Gastroesophageal sphincter (tissue), 4 donors: ENCODE measurements around the gene PRSS22. TPM values are rescaled to one million over a fixed set of nuclear protein-coding genes. Genes with fewer than 3 reads are reported as not detected.

Experiments used
- ATAC-seq: fragments of 150-250 bp; one replicate; pipeline ENCODE4 v1.9.1; 2016; ENCODE audit warnings: mild to moderate bottlenecking, moderate library complexity
- H3K27ac ChIP-seq, 4 donors: fragments of 200-600 bp; sonication (generic) in 3 of 4; 1 replicate in 3 of 4; 2 replicates in 1 of 4; pipeline ENCODE4 v1.5.1; 2016 to 2019
- H3K27me3 ChIP-seq: fragments of 200-600 bp; sonication (generic); one replicate; pipeline ENCODE4 v1.5.1; 2019
- H3K36me3 ChIP-seq, 2 donors: fragments of 200-600 bp; sonication (generic); one replicate each; pipeline ENCODE4 v1.5.1; 2019; ENCODE audit warnings: control low read depth in 1 of 2
- H3K4me1 ChIP-seq, 3 donors: fragments of 200-600 bp; sonication (generic); 1 replicate in 2 of 3; 2 replicates in 1 of 3; pipeline ENCODE4 v1.5.1; 2016 to 2019; ENCODE audit warnings: control low read depth in 2 of 3
- H3K4me3 ChIP-seq, 2 donors: fragments of 200-600 bp; sonication (generic); one replicate each; pipeline ENCODE4 v1.5.1; 2019; ENCODE audit warnings: mild to moderate bottlenecking in 1 of 2, moderate library complexity in 1 of 2
- H3K9me3 ChIP-seq, 3 donors: fragments of 200-600 bp; sonication (generic); one replicate each; pipeline ENCODE4 v1.5.1; 2017 to 2019; ENCODE audit warnings: control low read depth in 2 of 3
- CTCF ChIP-seq, 4 experiments: fragments of 200-600 bp in 2 of 4; fragments of 450-650 bp in 2 of 4; sonication (generic) in 1 of 4; IDR thresholded peaks; one replicate each; pipeline ENCODE4 v1.5.1; 2017 to 2019; ENCODE audit warnings: antibody characterized with exemption in 4 of 4, mild to moderate bottlenecking in 2 of 4, moderate library complexity in 2 of 4
- EP300 ChIP-seq: sonication (generic); formaldehyde crosslinking; IDR thresholded peaks from one replicate; pipeline ENCODE4 v1.6.1; 2017; ENCODE audit warnings: antibody characterized with exemption, mild to moderate bottlenecking
- POLR2A ChIP-seq, 2 donors: fragments of 450-650 bp; IDR thresholded peaks; one replicate each; pipeline ENCODE4 v1.6.1; 2017; ENCODE audit warnings: antibody characterized with exemption in 2 of 2, mild to moderate bottlenecking in 2 of 2, moderate library complexity in 1 of 2
- POLR2AphosphoS5 ChIP-seq: sonication (generic); formaldehyde crosslinking; IDR thresholded peaks from one replicate; pipeline ENCODE4 v1.6.1; 2017; ENCODE audit warnings: antibody characterized with exemption
- WGBS, 2 donors: methylation state at CpG; one replicate each; pipeline ENCODE4 v1.1.5; 2018; ENCODE audit warnings: low coverage in 1 of 2; 5-methylcytosine and 5-hydroxymethylcytosine counted together
- total RNA-seq, 4 donors: library from RNA; depleted of rRNA; stranded (reverse); fragments of >200 nt; gene quantifications; one replicate each; pipeline ENCODE4 v1.1.0, GENCODE V29; 2016

Gene PRSS22
- total RNA-seq, 4 donors from 2014 or later, result 1.0 to 2.7 TPM; not detected in 2

DNA sequence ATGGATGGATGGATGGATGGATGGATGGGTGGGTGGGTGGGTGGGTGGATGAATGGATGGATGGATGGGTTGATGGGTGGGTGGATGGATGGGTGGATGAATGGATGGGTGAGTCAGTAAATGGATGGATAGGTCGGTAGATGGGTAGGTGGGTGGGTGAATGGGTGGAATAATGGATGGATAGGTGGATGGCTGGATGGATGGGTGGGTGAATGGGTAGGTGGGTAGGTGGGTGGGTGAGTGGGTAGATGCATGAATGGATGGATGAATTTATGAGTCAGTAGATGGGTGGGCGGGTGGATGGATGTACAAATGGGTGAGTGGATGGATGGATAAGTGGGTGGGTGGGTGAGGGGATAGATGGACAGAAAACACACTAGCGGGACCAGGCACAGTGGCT is 23.0 kb downstream of the PRSS22 start:
- no peak for ATAC-seq
- Histone ChIP-seq H3K27me3 (peaks cover 80% of the 10 kb centered on the region), H3K27ac (no peak overlapping the region), H3K4me1 (no peaks in the 10 kb centered on the region), H3K4me3 (no peak overlapping the region), H3K36me3 (no peaks in the 10 kb centered on the region), H3K9me3 (no peaks in the 10 kb centered on the region)
- 82 to 92% methylated on average over 2 to 3 of the region's 3 CpGs for WGBS, 2 donors
- TF ChIP-seq EP300 (no peak), CTCF (IDR thresholded peaks at IDR 0.05) (no peak), POLR2AphosphoS5 (no peak), POLR2A (IDR thresholded peaks at IDR 0.05) (no peak)

DNA sequence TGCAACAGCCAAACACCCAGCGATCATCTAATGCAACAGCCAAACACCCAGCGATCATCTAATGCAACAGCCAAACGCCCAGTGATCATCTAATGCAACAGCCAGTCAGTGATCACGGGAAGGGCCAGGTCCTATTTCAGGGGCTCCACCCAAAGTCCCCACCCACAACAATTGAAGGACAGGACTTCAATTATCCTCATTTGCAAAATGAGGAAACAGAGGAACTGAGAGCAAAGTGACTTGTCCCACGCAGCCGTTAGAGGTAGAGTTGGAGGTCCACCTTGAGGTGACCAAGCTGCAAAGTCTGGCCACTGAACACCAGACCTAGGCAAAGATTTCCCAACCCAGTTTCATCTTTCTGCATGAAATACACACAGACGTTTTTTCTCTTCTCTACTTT is 24.2 kb downstream of the PRSS22 start:
- H3K4me1 ChIP-seq, result no peaks in the 10 kb centered on the region
- peaks cover 80% of the 10 kb centered on the region for H3K27me3 ChIP-seq
- TF ChIP-seq POLR2AphosphoS5 (no peak), CTCF (IDR thresholded peaks at IDR 0.05) (no peak), POLR2A (IDR thresholded peaks at IDR 0.05) (no peak), EP300 (no peak)
- H3K9me3 ChIP-seq, result no peaks in the 10 kb centered on the region
- no peak overlapping the region for H3K27ac ChIP-seq
- H3K36me3 ChIP-seq, result no peaks in the 10 kb centered on the region
- 57% methylated on average over 3 to 4 of the region's 7 CpGs for WGBS, 2 donors
- H3K4me3 ChIP-seq, result no peak overlapping the region
- ATAC-seq, result no peak

DNA sequence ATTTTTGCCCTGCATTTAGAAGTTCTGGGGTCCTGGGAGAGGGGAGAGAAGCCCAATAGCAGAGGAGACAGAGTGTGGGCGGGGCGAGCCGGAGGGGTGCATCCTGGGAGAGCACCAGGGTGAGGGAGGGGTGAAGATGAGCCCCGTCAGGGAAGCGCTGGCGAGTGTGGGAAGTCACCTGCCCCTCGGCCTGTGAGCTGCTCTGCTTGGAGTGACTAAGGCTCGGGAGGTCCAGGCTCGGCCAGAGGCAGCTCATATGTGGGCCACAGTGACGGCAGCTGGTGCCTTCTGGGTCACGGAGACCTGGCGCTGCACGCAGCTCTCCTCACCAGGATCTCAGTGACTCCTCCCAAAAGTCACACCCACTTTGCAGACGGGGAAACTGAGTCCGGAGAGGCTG is 26.8 kb downstream of the PRSS22 start:
- no peak overlapping the region for H3K4me3 ChIP-seq
- WGBS, 2 donors, result 42% methylated on average over 2 of the region's 15 CpGs; no CpG with 5 or more reads in 1 of the 2 donors
- TF ChIP-seq CTCF (IDR thresholded peaks at IDR 0.05) (no peak), POLR2A (IDR thresholded peaks at IDR 0.05) (no peak), EP300 (no peak), POLR2AphosphoS5 (no peak)
- H3K27me3 ChIP-seq, result peaks cover 80% of the 10 kb centered on the region
- no peak overlapping the region for H3K27ac ChIP-seq
- H3K36me3 ChIP-seq, result no peaks in the 10 kb centered on the region
- H3K9me3 ChIP-seq, result no peaks in the 10 kb centered on the region
- ATAC-seq, result no peak
- no peaks in the 10 kb centered on the region for H3K4me1 ChIP-seq

GRCh38 chr16:2830355-2830695 is 27.6 kb downstream of the PRSS22 start:
- H3K4me3 ChIP-seq, result no peak overlapping the region
- WGBS, 2 donors, result no CpG with 5 or more reads among the region's 5 CpGs
- H3K36me3 ChIP-seq, result no peaks in the 10 kb centered on the region
- H3K27ac ChIP-seq, result no peak overlapping the region
- H3K27me3 ChIP-seq, result peaks cover 73% of the 10 kb centered on the region
- no peaks in the 10 kb centered on the region for H3K4me1 ChIP-seq
- no peak for ATAC-seq
- TF ChIP-seq POLR2AphosphoS5 (no peak), POLR2A (IDR thresholded peaks at IDR 0.05) (no peak), CTCF (IDR thresholded peaks at IDR 0.05) (no peak), EP300 (no peak)
- no peaks in the 10 kb centered on the region for H3K9me3 ChIP-seq

GRCh38 chr16:2829501-2830354 is 28.2 kb downstream of the PRSS22 start, which contains the start of gene ZG16B:
TSS of gene ZG16B (plus strand) at chr16:2830303. CDS start at chr16:2830442, 139 bp downstream.
- no peak for TF ChIP-seq POLR2AphosphoS5
- no peak for TF ChIP-seq EP300
- TF ChIP-seq CTCF (IDR thresholded peaks at IDR 0.05), result no peak
- no peak for TF ChIP-seq POLR2A (IDR thresholded peaks at IDR 0.05)
- Histone ChIP-seq H3K27ac (no peak within 1 kb of the TSS), H3K27me3 (peaks cover 70% of the 10 kb centered on the region), H3K4me1 (no peaks in the 10 kb centered on the region), H3K4me3 (no peak within 1 kb of the TSS), H3K9me3 (no peaks in the 10 kb centered on the region), H3K36me3 (no peaks in the 10 kb centered on the region)
- ATAC-seq, result no peak
- 84 to 90% methylated on average over 5 of the region's 32 CpGs for WGBS, 2 donors
